Myocyte (in vitro differentiated cells): ENCODE data around the gene CRMP1. TPM values are rescaled to one million over a fixed set of nuclear protein-coding genes. Genes with fewer than 3 reads are reported as not detected.
"Not testable (repeated sequence)": the region's sequence is repeated elsewhere in the genome, so short reads cannot be mapped to it uniquely, and the experiment has no call there.

Experiments
- DNase-seq: peaks from one replicate; pipeline ENCODE4 v3.0.0-alpha.2; 2012; ENCODE audit warnings: low read depth
- total RNA-seq: library from RNA; depleted of rRNA; stranded (reverse); fragments of >200 nt; gene quantifications from 2 replicates; pipeline ENCODE4 v1.2.3, GENCODE V29; 2014

Gene CRMP1
- total RNA-seq, 1 donor from 2014 or later, result 23.6 TPM

DNA sequence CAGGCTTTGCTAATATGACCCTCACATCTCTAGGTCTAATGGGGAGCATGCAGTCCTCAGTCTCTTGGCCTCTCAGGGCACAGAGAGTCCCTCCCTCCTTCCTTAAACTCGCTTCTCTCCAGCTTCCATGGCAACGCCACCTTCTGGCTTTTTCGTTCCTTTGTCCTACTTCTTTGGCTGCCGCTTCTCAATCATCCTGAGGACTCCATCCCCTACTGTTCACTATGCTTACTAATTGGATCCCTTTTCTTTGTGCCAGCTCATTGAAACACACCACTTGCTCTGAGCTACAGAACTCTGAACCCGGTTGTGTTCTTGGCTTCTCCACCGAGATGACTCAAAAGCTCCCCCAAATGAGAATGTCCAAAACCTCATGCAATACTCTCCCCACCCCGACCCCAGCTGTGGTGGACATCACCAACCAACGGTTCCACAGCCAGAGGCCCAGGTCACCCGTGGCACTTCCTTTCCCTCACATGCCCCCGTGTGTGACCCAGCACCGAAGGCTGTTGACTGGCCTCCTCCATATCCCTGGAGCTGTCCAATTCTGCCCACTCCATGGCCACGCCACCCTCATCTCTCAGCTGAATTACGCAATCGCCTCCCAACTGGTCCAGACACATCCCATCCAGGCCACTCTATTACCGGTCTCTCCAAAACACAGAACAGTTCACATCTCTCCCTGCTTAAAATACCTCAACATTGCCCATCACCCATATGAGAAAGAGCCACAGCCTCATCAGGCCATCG lies 34.7 kb downstream of the CRMP1 start:
- no peak for DNase-seq

DNA sequence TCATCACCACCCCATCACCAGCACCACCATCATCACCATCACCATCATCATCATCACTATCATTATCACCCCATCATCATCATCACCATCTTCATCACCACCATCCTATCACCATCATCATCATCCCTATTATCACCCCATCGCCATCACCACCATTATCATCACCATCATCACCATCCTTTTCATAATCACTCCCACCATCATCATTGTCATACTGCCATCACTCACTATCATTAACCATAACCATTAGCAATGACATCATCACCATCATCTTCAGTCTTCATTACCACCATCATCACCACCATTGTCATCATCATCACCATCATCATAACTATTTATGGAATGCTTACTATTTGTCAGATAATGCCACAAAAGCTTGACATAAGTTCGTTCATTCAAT lies 35.7 kb downstream of the CRMP1 start:
- DNase-seq, result no peak

DNA sequence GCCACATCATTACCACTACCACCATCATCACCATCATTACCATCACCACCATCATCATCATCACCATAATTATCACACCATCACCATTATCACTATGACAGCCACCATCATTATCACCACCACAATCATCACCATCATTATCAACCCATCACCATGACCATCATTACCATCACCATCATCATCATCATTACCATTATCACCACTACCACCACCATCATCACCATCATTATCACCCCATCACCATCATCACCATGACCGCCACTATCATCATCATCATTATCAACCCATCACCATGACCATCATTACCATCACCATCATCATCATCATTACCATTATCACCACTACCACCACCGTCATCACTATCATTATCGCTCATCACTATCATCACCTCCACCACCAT lies 36.5 kb downstream of the CRMP1 start:
- DNase-seq, result not testable (repeated sequence)

DNA sequence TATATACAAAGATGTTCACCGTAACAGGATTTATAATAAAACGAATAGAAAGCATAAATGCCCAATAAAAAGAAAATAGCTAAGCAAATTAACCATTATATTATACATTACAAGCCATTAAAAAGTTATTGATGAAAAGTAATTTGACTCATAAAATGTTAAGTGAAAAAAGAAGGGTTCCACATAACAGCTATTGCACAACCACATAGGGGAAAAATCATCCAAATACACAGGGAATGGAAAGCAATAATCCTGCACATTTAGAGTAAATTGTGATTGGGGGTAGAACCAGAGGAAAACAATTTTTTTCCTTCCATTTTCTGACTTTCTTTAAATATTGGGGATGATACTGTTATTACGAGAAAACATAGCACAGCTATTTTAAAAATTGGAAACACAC lies 38.0 kb downstream of the CRMP1 start:
- no peak for DNase-seq

DNA sequence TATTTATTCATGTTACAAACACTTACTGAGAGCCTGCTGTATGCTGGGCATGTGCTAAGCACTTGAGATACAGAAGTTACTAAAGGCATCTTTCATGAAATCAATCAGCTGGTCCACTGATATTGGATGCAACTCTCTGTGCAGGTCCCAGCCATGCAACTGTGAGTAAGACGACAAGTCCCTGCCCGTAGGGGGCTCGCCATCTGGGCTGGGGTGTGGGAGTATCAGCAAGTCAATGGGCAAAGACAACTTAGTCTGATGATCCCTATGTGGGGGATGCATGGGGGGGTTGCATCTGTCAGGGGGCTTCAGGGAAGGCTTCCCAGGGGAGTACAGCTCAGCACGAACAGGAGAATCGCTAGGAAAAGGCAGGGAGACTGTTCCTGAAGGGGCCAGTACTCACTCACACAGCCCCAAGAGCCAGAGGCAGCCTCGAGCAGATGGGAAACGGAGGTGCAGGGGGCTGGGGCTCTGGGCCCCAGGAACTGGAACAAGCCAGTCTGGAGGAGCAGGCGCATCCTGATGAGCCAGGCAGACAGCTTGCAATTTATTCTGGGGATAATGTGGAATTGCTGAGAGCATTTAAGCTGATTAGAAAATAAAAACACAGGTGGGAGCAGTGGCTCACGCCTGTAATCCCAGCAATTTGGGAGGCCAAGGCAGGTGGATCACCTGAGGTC lies 40.2 kb downstream of the CRMP1 start:
- no peak for DNase-seq

DNA sequence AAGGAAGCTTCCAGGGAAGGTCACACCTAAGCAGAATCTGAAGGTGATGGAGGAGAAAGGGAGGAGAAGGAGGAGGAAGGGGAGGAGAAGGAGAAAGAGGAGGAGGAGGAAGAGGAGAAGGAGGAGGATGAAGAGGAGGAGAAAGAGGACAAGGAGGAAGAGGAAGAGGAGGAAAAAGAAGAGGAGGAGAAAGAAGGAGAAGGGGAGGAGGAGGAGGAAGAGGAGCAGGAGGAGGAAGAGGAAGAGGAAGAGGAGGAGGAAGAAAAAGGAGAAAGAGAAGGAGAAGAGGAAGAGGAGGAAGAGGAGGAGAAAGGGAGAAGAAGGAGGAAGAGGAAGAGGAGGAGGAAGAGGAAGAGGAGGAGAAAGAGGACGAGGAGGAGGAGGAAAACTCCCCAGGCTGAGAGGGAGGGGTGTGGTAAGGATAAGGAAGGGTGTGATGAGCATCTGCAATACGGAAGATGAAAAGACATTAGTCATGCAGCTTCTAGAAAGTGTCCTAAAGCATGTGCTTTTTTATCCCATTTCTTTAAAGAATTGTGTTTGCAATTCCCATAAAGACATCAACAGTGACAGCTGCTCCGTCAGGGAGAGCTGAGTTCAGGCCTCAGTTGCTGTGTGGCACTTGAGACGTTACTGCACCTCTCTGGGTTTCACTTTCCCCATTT lies 41.1 kb downstream of the CRMP1 start:
- DNase-seq, result no peak

DNA sequence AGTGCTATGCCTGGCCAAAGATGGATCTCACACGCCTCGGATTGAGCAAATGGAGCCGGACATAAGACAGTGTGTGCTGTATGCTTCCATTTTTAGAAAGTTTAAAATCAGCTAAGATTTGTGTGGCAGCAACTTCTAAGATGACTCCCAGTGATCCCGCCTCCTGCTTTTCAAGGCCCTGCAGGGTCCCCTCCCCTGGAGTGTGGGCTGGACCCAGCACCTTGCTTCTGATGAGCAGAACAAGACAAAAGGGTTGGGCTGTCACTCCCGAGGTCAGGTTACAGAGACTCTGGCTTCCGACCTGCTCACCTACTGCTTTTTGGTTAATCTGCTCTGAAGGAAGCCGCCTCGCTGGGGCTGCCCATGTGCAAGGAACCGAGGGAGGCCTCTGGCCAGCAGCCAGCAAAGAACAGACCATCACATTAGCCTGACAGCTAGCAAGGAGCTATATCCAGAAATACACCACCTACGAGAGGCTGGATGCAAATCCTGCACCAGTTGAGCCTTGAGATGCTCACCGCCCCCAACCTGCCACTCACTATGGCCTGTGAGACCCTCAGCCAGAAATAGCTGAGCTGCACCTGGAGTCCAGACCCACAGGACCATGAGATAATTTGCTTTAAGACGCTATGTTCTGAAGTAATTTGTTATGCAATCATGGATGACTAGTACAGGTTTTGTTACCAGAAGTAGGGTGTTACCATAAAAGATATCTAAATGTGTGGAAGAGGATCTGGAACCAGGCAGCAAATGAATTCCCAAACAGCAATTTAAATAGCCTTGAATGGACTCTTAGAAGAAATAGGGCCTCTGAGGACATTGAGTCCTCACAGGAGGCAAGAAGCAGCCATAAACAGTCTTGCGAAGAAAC lies 47.6 kb downstream of the CRMP1 start:
- no peak for DNase-seq

DNA sequence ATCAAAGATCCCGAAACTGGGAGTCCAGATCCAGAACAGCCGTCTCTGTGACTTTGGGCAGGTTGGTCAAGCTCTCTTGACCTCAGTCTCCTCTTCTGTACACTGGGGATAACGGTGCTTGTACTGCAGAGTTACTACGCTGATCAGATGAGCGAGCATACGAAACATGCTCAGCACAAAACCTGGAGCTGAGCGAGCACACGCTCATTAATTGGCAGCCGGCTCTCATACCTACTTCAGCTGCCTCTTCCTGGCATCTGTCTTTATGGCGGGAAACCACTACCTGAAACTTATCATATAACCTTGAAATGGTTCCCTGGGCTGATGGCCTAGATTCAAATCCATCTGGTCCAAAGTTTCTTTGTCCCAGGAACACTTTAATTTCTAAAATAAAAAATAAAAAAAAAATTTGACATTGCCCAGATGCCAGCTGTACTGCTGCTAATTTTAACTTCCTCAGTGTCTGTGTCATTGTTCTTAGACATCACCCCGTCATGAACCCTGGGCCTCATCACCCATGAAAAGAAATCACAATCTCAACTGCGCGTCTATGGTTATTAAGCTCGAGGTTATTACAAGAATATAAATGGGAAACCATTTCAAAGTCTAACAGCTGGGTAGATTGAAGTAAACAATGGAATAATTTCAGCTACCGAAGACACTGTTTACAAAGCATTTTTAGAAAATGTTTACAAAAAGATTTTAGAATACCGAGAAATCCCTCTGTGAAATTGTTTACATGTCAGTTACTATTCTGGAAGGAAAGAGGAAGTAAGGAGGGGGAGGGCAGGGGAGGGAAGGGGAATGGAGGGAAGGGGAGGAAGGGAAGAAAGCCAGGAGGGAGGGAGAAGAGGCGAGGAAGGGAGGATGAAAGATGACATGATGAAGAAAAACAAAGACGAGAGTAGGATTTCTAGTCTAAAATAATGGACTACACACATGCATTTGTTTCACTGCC lies 49.0 kb downstream of the CRMP1 start:
- no peak for DNase-seq

DNA sequence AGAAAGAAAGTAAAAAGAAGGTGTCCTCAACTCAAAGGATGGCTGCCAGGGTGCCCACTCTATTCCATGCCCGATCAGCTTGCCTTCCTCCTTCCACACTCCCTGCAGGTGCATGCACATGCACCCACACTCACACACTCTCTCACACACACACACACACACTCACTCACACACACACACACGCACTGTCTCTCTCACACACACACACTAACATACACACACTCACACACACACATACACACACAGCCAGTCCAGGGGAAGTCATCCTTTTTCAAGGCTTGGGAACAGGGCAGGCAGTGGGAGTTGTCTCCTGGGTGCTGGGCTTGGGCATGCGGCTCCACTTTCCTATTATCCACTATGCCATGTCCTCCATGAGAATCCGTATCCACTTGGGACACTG lies 50.4 kb downstream of the CRMP1 start:
- DNase-seq, result no peak

DNA sequence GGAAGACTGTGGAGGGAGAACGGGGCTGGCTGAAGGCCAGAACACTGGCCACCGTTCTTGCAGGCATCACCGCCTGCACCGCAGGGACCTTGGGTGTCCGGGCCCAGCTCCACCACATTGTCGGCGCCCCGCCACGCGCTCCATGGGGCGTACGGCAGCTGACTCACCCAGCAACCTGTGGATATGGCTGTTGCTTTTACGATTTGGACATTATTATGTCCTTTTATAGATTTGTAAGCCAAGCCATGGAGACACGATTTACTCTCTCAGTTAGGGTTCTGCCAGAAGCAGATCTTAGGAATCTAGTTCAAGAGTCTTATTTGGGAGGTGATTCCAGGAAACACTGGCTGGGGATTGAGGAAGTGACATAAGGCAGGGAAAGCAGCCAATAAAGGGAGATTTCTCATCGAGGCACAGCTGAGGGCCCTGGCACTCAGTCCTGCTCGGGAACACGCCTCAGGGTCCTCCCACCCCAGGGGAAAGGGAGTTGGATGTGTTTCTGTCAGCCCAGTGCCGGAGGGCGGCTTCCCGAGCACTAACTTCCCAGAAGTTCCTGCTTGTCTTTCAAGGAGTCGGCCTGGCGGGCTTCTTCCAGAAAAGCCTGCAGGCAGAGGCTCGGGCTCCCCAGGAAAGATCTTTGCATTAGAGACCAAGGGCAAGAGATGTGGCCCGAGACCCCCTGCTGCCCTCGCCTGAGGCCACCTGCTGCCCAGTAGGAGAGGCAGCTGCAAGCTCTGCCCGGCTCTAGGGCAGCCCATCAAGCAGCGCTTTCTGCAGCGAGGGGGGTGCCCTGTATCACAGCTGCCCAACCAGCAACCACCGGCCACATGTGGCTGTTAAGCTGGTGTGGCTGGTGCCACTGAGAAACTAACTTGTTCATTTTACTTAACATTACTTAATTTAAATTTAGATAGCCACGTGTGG lies 52.9 kb downstream of the CRMP1 start:
- peak; percentile 39 for DNase-seq

DNA sequence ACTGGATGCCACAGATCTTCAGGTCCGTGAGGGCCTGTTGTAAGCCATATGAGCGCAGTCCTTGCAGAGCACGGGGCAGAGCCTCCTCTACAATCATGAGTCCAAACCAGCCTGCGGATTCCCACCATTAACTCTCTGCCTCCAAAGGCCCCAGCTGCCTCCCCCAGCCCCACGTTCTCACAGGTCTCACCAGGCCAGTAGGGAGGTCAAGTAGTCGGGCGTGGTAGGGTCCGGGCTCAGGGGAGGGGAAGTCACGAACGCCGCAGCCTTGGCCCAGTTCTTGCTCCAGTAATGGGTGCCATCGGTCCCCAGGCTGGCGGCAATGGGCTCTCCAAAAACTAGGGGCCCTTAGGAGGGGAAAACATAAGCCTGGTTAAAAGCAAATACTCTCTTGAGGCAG lies 53.6 kb downstream of the CRMP1 start:
- DNase-seq, result no peak

DNA sequence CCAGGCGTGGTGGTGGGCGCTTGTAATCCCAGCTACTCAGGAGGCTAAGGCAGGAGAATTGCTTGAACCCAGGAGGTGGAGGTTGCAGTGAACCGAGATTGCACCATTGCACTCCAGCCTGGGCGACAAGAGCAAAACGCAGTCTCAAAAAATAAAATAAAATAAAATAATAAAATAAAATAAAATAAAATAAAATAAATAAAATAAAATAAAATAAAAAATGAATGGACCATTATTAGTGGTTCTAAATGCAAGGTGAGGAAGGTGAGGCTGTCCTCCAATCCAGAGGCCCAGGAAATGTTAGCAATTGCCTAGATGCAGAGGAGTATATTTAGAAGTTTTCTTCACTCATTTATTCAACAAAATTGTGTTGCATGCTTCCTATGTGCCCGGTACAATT lies 55.4 kb downstream of the CRMP1 start:
- DNase-seq, result not testable (repeated sequence)

DNA sequence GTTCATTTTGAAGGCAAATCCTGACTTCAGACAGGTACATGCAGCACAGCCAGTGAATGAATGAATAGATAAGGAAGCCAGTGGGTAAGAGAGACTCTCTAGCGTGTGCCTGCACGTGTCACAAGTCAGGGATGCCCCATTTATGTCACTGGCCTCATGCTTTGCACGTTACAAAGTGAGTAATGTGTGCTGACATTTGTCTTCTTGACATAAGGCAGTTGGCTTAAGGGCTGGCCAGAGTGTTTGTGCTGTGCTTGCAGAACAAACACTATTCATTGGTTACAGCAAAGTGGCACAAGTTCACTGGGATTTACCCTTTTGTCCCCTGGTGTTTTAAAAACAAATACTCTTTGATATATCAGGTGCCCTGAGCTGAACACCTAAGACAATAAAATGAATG lies 55.9 kb downstream of the CRMP1 start:
- no peak for DNase-seq

DNA sequence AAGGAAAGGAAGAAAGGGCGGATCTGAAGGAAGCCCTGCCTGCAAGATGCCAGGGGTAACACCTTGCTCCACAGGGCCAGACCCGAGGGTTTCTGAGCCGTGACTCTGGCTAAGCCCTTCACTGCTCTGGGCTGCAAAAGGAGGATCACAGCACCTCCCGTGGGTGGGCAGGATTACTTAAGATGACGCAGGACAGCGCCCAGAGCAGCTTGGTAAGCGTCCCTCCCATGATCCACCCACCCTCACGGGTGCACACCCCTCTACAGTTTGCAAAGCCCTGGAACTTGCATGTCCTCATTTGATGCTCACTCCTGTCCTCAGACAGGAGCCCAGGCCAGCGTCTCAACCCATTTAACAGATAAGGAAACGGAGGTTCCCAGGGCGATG lies 64.9 kb downstream of the CRMP1 start:
- no peak for DNase-seq

DNA sequence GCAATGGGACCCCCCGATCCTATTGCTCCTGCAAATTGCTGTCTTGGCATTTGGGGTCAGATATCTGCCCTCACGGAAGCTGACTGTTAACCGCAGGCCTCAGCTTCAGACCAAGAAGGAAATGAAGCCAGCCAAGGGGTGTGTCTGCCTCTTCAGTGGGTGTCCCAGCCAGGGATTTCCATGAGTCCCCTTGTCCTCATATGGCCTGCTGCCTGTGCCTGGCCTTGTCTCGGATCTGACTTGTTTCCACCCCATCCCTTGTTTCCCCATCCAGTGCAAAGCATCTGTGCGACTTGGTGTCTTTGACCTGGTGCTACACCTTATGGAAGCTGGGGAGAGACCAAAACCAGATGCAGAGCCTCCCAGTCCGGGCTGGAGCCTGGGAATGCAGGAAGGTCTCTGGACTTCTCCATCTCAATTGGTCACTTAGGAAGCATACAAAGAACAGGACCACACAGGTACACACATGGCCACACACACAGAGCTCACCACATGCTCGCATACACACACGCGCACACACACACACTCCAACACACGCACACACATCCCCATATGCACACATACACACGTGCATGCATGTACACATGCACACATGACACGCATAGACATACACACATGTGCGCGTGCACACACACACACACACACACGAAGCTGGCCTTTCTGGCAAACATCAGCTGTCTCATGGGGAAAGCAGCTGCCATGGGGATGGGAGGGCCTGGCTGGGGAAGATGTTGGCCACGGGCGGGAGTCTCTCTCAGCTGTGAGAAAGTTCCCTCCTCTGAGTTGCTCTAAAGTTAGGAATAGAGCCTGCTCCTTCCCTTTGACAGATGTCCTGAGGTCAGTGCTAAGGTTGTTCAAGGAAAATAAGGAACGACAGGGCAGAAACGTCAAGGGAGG lies 65.5 kb downstream of the CRMP1 start:
- peak; percentile 89 for DNase-seq

DNA sequence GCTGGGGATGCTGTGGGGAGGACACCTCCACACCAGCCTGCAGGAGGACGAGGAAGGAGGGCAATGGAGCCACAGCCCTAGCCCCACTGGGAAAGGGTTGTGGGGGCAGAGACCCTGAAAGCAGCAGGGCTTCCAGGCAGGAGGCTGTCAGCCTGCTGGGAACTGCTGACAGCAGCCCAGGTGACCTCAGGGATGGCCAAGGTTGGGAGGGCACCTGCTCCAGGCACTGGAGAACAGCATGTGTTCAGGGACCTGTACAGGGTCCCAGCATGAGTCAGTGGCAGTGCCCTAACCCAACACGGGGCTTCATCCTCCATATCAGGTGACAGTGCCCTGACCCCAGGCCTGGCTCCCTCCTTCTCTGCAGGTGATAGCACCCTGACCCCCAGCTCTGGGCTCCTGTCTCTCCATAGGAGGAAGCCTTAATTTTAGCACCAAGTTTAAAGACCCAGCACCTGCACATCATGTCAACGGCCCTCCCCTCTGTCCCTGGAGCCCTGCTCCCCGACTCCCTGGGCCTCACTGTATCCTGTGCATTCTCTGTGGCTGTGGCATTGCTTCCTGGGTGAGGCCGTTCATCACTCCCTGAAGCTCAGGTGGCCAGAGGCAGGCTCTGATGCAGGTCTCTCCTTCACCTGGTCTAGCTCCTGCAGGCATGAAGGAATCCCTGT lies 66.3 kb downstream of the CRMP1 start:
- DNase-seq, result no peak

DNA sequence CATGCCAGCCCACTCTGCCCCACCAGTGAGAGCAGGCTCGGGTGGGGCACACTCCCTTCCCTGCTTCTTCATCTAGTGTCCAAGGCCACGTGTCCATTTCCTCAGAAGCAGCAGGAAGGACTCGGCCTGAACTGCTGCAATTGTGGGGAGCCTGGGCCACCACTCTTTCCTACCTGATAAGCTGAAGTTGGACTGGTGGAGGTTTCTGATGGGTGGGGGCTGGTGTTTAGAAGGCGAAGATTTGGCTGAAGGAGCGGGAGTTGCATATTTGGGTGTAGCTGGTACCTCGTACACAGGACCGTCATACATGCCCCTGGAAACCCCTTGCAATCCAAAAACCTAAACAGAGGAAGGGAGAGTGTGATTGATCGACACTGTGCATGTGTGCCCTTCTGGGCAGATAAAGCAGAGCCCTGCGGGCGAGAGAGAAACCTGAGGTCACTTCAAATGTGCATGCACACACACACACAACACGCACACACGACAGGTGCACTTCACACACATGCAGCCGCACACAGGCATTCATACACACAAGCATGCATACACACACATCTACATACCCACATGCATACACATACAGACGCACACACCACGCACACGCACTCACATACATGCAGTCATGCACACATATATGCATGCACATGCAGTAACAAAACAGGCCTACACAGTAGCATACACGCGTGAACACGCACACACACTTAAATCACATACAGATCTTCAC lies 67.4 kb downstream of the CRMP1 start:
- no peak for DNase-seq
